ENCODE results near the gene HESX1. TPM values are rescaled to one million over a fixed set of nuclear protein-coding genes. Genes with fewer than 3 reads are reported as not detected.

HESX1 gene
- total and polyA plus RNA-seq, 2 experiments from 2014 or later, result 0.58 TPM; not detected in 1

DNA sequence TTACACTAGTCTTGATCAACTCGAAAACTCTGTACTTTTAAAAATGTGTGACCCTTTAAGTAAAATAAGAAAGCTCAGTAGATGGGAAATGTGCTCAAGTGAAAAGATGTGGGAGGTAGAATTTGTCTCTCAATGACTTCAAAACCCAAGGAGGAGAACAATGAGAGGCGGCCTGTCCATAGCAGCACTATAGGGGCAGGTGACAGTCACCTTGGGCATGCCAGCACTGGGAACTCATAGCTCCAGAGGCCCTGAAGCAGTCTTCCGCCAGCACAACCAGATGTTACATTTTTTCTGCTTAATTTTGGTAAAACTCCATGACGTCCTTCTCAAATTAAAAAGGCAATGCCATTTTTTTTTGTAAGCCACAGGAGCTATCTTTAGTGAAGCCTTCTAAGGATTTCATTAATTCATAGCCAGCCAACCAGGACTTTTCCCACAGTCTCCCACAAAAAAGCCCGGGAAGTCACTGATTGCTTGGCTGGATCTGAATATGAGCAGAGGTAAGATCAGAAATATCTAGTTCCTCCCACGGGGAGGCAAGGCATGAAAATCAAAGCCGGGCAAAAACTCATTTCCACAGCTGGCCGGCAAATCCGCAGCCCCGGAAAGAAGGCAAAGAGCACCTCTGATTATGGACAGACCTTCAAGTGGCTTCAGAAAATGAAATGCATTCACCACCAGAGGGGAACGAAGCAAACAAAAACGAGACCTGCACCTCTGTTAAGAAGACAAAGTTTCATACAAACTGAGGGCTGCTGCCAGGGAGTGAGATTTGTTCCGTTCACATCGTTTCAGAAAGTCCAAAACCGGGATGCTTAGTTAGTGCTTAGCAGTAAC lies 45.1 kb downstream of the HESX1 start:
- no peaks in the 10 kb centered on the region for H3K36me3 ChIP-seq (ENCODE audit: low read depth)
- WGBS, 2 experiments (ENCODE audit: low coverage in 1 of 2, low lambda C conversion rate in 2 of 2, missing lambda C conversion rate in 2 of 2), result 36 to 41% methylated on average over 15 of the region's 15 CpGs
- no peak overlapping the region for H3K27ac ChIP-seq
- no peak overlapping the region for H3K4me2 ChIP-seq (ENCODE audit: unreplicated experiment)
- no peak overlapping the region for H3K4me3 ChIP-seq
- TF ChIP-seq EZH2phosphoT487 (IDR thresholded peaks at IDR 0.05; ENCODE audit: insufficient read depth, low read depth) (no peak), EZH2 (IDR thresholded peaks at IDR 0.05; ENCODE audit: insufficient read depth, poor library complexity, severe bottlenecking) (no peak)
- no peaks in the 10 kb centered on the region for H3K9me3 ChIP-seq (ENCODE audit: low read depth)
- no peaks in the 10 kb centered on the region for H3K9me2 ChIP-seq (ENCODE audit: insufficient read depth)
- no peak overlapping the region for H3K9ac ChIP-seq
- no peak overlapping the region for H2AFZ ChIP-seq
- no peaks in the 10 kb centered on the region for H4K20me1 ChIP-seq (ENCODE audit: insufficient read depth)
- DNase-seq, result no peak
- H3F3A ChIP-seq (ENCODE audit: insufficient read depth), result no peaks in the 10 kb centered on the region
- no peaks in the 10 kb centered on the region for H3K79me2 ChIP-seq (ENCODE audit: insufficient read depth)
- in situ Hi-C loops (cut with MboI), result no loop called here
- peaks cover 4% of the 10 kb centered on the region; the same call in 1 of the 2 replicates for H3K4me1 ChIP-seq (ENCODE audit: insufficient read depth)
- 0 out of 2 replicates have a peak, but pooled peaks cover 4% of the 10 kb centered on the region for H3K27me3 ChIP-seq (replicated peaks; ENCODE audit: insufficient read depth)

DNA sequence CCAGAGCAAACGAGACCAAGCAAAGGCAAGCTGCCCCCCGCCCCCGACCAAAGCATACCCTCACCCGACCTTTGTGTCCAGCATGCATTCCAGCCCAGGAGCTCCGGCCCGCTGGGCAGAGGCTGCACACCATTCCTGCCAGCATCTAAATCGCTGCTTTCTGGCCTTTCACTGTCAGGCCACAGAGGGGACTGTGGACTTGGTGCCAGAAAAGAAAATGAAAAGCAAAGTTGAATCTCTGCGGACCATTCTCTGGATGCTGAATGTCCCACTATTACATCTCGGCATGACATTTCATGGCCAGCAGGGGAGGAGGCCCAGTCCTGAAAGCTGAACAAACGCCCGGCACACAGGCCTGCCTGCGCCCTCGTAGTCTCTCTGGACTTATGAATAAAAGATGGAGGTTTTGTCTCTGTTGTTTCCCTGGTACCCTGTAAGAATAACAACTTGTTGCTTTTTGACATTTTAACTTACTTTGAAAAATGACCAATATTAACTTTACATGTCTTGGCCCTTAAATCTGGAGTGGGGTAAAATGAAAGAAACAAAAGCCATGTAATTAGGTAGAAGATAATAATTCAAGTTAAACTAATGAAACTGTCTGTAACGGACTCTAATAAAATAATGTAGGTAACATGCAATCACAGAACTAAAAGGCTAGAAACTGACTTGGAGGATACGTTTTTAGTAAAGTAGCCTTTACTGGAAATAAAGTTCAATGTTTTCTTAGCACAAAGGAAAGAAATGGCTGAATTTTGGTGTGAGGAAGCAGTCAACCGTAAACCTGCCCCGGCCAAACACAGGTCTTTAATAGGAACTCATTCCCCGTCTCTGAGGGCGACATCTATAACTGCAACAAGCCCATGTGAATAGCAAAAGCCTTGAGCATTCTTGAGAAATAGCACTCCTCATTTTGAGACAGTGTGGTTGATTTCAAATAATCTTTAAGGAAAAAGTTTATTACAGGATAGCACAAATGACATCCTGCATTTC lies 47.3 kb downstream of the HESX1 start:
- no peak overlapping the region for H3K4me2 ChIP-seq (ENCODE audit: unreplicated experiment)
- no peaks in the 10 kb centered on the region for H3K36me3 ChIP-seq (ENCODE audit: low read depth)
- H3K9ac ChIP-seq, result no peak overlapping the region
- 88 to 93% methylated on average over 18 to 19 of the region's 19 CpGs for WGBS, 2 experiments (ENCODE audit: low coverage in 1 of 2, low lambda C conversion rate in 2 of 2, missing lambda C conversion rate in 2 of 2)
- no peaks in the 10 kb centered on the region for H3K9me3 ChIP-seq (ENCODE audit: low read depth)
- H3F3A ChIP-seq (ENCODE audit: insufficient read depth), result no peaks in the 10 kb centered on the region
- no peaks in the 10 kb centered on the region for H3K79me2 ChIP-seq (ENCODE audit: insufficient read depth)
- H3K4me1 ChIP-seq (ENCODE audit: insufficient read depth), result peaks cover 4% of the 10 kb centered on the region; the same call in 1 of the 2 replicates
- H3K9me2 ChIP-seq (ENCODE audit: insufficient read depth), result no peaks in the 10 kb centered on the region
- H3K4me3 ChIP-seq, result no peak overlapping the region
- TF ChIP-seq EZH2 (IDR thresholded peaks at IDR 0.05; ENCODE audit: insufficient read depth, poor library complexity, severe bottlenecking) (no peak), EZH2phosphoT487 (IDR thresholded peaks at IDR 0.05; ENCODE audit: insufficient read depth, low read depth) (no peak)
- H3K27ac ChIP-seq, result no peak overlapping the region
- no peak overlapping the region for H2AFZ ChIP-seq
- in situ Hi-C loops (cut with MboI), result no loop called here
- DNase-seq, result no peak
- H3K27me3 ChIP-seq (replicated peaks; ENCODE audit: insufficient read depth), result 0 out of 2 replicates have a peak, but pooled peaks cover 4% of the 10 kb centered on the region
- H4K20me1 ChIP-seq (ENCODE audit: insufficient read depth), result no peaks in the 10 kb centered on the region

DNA sequence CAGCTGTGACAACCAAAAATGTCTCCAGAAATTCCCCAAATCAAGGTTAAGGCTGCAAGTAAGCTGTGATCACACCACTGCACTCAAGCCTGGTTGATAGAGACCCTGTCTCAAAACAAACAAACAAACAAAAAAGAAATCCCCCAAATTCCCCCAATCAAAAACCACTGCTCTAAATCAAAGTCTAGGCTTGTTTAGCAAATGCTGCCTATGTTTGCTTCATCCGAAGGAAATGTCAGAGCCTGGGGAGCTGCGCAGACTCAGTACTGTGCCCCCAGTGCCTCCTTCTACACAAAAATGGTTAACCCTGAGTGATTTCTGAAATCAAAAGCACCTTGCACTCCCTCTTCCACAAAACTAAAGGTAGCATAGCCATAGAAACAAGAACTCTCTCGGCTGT lies 48.0 kb downstream of the HESX1 start:
- no peaks in the 10 kb centered on the region for H3F3A ChIP-seq (ENCODE audit: insufficient read depth)
- H3K9me3 ChIP-seq (ENCODE audit: low read depth), result no peaks in the 10 kb centered on the region
- DNase-seq, result no peak
- 81 to 82% methylated on average over 3 of the region's 3 CpGs for WGBS, 2 experiments (ENCODE audit: low coverage in 1 of 2, low lambda C conversion rate in 2 of 2, missing lambda C conversion rate in 2 of 2)
- H3K79me2 ChIP-seq (ENCODE audit: insufficient read depth), result no peaks in the 10 kb centered on the region
- H3K4me2 ChIP-seq (ENCODE audit: unreplicated experiment), result no peak overlapping the region
- peaks cover 4% of the 10 kb centered on the region; the same call in 1 of the 2 replicates for H3K4me1 ChIP-seq (ENCODE audit: insufficient read depth)
- no peak overlapping the region for H3K9ac ChIP-seq
- no peaks in the 10 kb centered on the region for H3K36me3 ChIP-seq (ENCODE audit: low read depth)
- no peak overlapping the region for H3K4me3 ChIP-seq
- no peak for TF ChIP-seq EZH2phosphoT487 (IDR thresholded peaks at IDR 0.05; ENCODE audit: insufficient read depth, low read depth)
- no peak for TF ChIP-seq EZH2 (IDR thresholded peaks at IDR 0.05; ENCODE audit: insufficient read depth, poor library complexity, severe bottlenecking)
- in situ Hi-C loops (cut with MboI), result no loop called here
- no peaks in the 10 kb centered on the region for H3K9me2 ChIP-seq (ENCODE audit: insufficient read depth)
- no peak overlapping the region for H3K27ac ChIP-seq
- H2AFZ ChIP-seq, result no peak overlapping the region
- no peaks in the 10 kb centered on the region for H4K20me1 ChIP-seq (ENCODE audit: insufficient read depth)
- 0 out of 2 replicates have a peak, but pooled peaks cover 4% of the 10 kb centered on the region for H3K27me3 ChIP-seq (replicated peaks; ENCODE audit: insufficient read depth)

DNA sequence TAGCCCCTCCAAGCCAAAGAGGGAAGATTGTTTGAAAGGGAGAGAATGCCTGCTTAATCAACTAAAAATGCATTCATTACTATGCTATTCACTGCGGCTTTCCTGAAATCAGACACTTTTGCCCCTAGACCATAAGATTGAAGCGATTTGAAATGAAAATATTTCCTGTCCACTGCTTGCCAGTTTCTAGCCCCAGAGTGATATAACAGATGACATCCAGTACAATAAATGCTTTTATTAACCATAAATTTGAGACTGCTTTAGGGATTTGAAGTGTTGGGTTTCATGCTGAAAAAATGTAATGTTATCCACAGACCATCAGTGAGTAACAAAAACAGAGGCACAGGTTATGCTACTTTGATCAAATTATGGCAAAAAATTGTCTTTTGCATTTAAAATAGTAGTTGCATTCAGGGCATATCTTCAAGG lies 48.7 kb downstream of the HESX1 start:
- no peak for TF ChIP-seq EZH2 (IDR thresholded peaks at IDR 0.05; ENCODE audit: insufficient read depth, poor library complexity, severe bottlenecking)
- no peak for TF ChIP-seq EZH2phosphoT487 (IDR thresholded peaks at IDR 0.05; ENCODE audit: insufficient read depth, low read depth)
- no peak overlapping the region for H3K4me3 ChIP-seq
- H3K4me2 ChIP-seq (ENCODE audit: unreplicated experiment), result no peak overlapping the region
- H3K36me3 ChIP-seq (ENCODE audit: low read depth), result no peaks in the 10 kb centered on the region
- no peak overlapping the region for H3K27ac ChIP-seq
- H3K27me3 ChIP-seq (replicated peaks; ENCODE audit: insufficient read depth), result 0 out of 2 replicates have a peak, but pooled peaks cover 4% of the 10 kb centered on the region
- no peak overlapping the region for H3K9ac ChIP-seq
- H3K79me2 ChIP-seq (ENCODE audit: insufficient read depth), result no peaks in the 10 kb centered on the region
- H2AFZ ChIP-seq, result no peak overlapping the region
- no peaks in the 10 kb centered on the region for H3K9me3 ChIP-seq (ENCODE audit: low read depth)
- H3K9me2 ChIP-seq (ENCODE audit: insufficient read depth), result no peaks in the 10 kb centered on the region
- H4K20me1 ChIP-seq (ENCODE audit: insufficient read depth), result no peaks in the 10 kb centered on the region
- no peak for DNase-seq
- H3K4me1 ChIP-seq (ENCODE audit: insufficient read depth), result peaks cover 4% of the 10 kb centered on the region; the same call in 1 of the 2 replicates
- in situ Hi-C loops (cut with MboI), result no loop called here
- H3F3A ChIP-seq (ENCODE audit: insufficient read depth), result no peaks in the 10 kb centered on the region
- 69 to 75% methylated on average over 2 of the region's 2 CpGs for WGBS, 2 experiments (ENCODE audit: low coverage in 1 of 2, low lambda C conversion rate in 2 of 2, missing lambda C conversion rate in 2 of 2)

All from GM23248 (cell line).